ENCODE measurements around the gene PLTP. TPM values are rescaled to one million over a fixed set of nuclear protein-coding genes. Genes with fewer than 3 reads are reported as not detected.

PLTP gene
- polyA plus RNA-seq, 3 donors: 1.6 to 3.0 (median 2.9) TPM

- Histone ChIP-seq H3K4me3 (replicated peaks in 1 of 3; ENCODE audit: low read depth in 2 of 3, low read length in 3 of 3) (no peak overlapping the region), H2AFZ (ENCODE audit: insufficient read depth, low read depth, low read length, poor library complexity, severe bottlenecking) (no peak overlapping the region), H3K4me1 (ENCODE audit: control insufficient read depth in 1 of 2, insufficient read depth in 2 of 2, low read length in 2 of 2) (peaks cover 25 to 27% of the 10 kb centered on the region in 2 donors), H3K27ac (ENCODE audit: low read depth in 1 of 2, low read length in 2 of 2) (no peak overlapping the region), H3K27me3 (ENCODE audit: control insufficient read depth in 2 of 2, insufficient read depth in 2 of 2, low read length in 2 of 2) (no peaks in the 10 kb centered on the region), H3K4me2 (replicated peaks; ENCODE audit: extremely low read depth, low read length, poor library complexity, severe bottlenecking) (no peak overlapping the region), H3K9me3 (replicated peaks in 1 of 2; ENCODE audit: control insufficient read depth in 1 of 2, insufficient read depth in 1 of 2, low read length in 2 of 2) (no peaks in the 10 kb centered on the region), H4K20me1 (ENCODE audit: insufficient read depth, low read length) (no peaks in the 10 kb centered on the region), H3K36me3 (replicated peaks in 1 of 2; ENCODE audit: control insufficient read depth in 1 of 2, insufficient read depth in 2 of 2, low read length in 2 of 2) (no peaks in the 10 kb centered on the region), H3K9ac (ENCODE audit: insufficient read depth, low read length, poor library complexity, severe bottlenecking) (no peak overlapping the region), H3K79me2 (ENCODE audit: insufficient read depth, low read length) (no peaks in the 10 kb centered on the region)
- Mint-ChIP-seq H3K27me3 (ENCODE audit: low read depth in 3 of 3) (peaks cover 4 to 13% (median 7%) of the 10 kb centered on the region in 3 donors), H3K27ac (no peak overlapping the region), H3K4me3 (no peak overlapping the region), H3K4me1 (peaks cover 22% of the 10 kb centered on the region), H3K36me3 (no peaks in the 10 kb centered on the region), H3K9me3 (peaks cover 0 to 2% (median 0%) of the 10 kb centered on the region in 7 donors)
- intact Hi-C loops (cut with micrococcal nuclease): no loop called here
- WGBS (ENCODE audit: insufficient coverage): 82% methylated on average over 10 of the region's 11 CpGs
- DNase-seq: no peak
- TF ChIP-seq CTCF (IDR thresholded peaks at IDR 0.05): no peak
Measured at GRCh38 chr20:45919542-45920399, 7.8 kb upstream of the PLTP start.

DNA sequence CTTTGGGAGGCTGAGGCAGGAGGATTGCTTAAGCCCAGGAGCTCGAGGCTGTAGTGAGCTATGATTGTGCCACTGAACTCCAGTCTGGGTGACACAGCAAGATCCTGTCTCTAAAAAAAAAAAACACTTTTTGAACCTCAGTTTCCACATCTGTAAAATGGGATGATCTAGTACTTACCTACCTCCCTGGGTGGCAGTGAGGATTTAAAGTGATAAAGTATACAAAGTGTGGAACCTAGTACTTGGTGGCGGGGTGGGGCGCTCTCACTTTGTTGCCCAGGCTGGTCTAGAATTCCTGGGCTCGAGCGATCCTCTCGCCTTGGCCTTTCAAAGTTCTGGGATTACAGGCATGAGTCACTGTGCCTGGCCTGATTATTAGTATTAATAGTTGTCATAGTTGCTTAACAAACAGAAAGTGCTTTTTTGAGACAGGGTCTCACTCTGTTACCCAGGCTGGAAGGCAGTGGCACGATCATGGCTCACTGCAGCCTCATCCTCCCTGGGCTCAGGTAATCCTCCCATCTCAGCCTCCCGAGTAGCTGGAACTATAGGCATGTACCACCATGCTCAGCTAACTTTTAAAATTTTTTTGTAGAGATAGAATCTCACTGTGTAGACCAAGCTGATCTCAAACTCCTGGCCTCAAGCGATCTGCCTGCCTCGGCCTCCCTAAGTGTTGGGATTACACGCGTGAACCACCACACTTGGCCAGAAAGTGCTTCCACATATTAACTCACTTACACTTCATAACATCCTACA, 7.0 kb upstream of the PLTP start:
- Mint-ChIP-seq H3K4me3 (no peak overlapping the region), H3K27ac (no peak overlapping the region), H3K27me3 (ENCODE audit: low read depth in 3 of 3) (peaks cover 0 to 8% (median 4%) of the 10 kb centered on the region in 3 donors), H3K4me1 (peaks cover 24% of the 10 kb centered on the region), H3K9me3 (peaks cover 0 to 2% (median 0%) of the 10 kb centered on the region in 7 donors), H3K36me3 (no peaks in the 10 kb centered on the region)
- no peak overlapping the region for H3K27ac ChIP-seq (ENCODE audit: low read depth in 1 of 2, low read length in 2 of 2)
- H3K79me2 ChIP-seq (ENCODE audit: insufficient read depth, low read length): no peaks in the 10 kb centered on the region
- no peak for DNase-seq
- intact Hi-C loops (cut with micrococcal nuclease): no loop called here
- no peaks in the 10 kb centered on the region for H4K20me1 ChIP-seq (ENCODE audit: insufficient read depth, low read length)
- H3K4me3 ChIP-seq (replicated peaks in 1 of 3; ENCODE audit: low read depth in 2 of 3, low read length in 3 of 3): no peak overlapping the region
- H3K4me2 ChIP-seq (replicated peaks; ENCODE audit: extremely low read depth, low read length, poor library complexity, severe bottlenecking): no peak overlapping the region
- H3K36me3 ChIP-seq (replicated peaks in 1 of 2; ENCODE audit: control insufficient read depth in 1 of 2, insufficient read depth in 2 of 2, low read length in 2 of 2): no peaks in the 10 kb centered on the region
- peaks cover 27% of the 10 kb centered on the region in 2 donors for H3K4me1 ChIP-seq (ENCODE audit: control insufficient read depth in 1 of 2, insufficient read depth in 2 of 2, low read length in 2 of 2)
- H3K9me3 ChIP-seq (replicated peaks in 1 of 2; ENCODE audit: control insufficient read depth in 1 of 2, insufficient read depth in 1 of 2, low read length in 2 of 2): no peaks in the 10 kb centered on the region
- H2AFZ ChIP-seq (ENCODE audit: insufficient read depth, low read depth, low read length, poor library complexity, severe bottlenecking): no peak overlapping the region
- 96% methylated on average over 8 of the region's 12 CpGs for WGBS (ENCODE audit: insufficient coverage)
- H3K27me3 ChIP-seq (ENCODE audit: control insufficient read depth in 2 of 2, insufficient read depth in 2 of 2, low read length in 2 of 2): no peaks in the 10 kb centered on the region
- no peak overlapping the region for H3K9ac ChIP-seq (ENCODE audit: insufficient read depth, low read length, poor library complexity, severe bottlenecking)
- TF ChIP-seq CTCF (IDR thresholded peaks at IDR 0.05): no peak

Measured in CD14-positive monocyte (primary cell).